ENCODE results near the gene USP49.
A peak's percentile ranks its signal among the peaks of the same experiment; 100 is the strongest.

USP49 gene

GRCh38 chr6:41931792-41932191, 36.6 kb upstream of the USP49 start:
- POLR2A ChIA-PET = no interaction called here
- peaks cover 4 to 28% (median 27%) of the 10 kb centered on the region in 4 experiments for H3K4me1 ChIP-seq (ENCODE audit: control extremely low read depth in 1 of 4, control insufficient read depth in 4 of 4, insufficient read depth in 4 of 4, low read length in 3 of 4)
- CTCF ChIA-PET = interaction anchor here (1.1 to 2.6 kb wide), 4 partner anchors 10 to 113 kb away, joined by 3 to 14 read pairs (median 4); partner anchors contain the start of genes BYSL and MED20
- no peaks in the 10 kb centered on the region for H3K27me3 ChIP-seq (replicated peaks in 2 of 5; ENCODE audit: control insufficient read depth in 4 of 5, insufficient read depth in 5 of 5, low read length in 4 of 5)
- DNase-seq = no peak
- 90% methylated on average over 2 of the region's 2 CpGs for WGBS (ENCODE audit: insufficient coverage)
- H3K27ac ChIP-seq (ENCODE audit: insufficient read depth in 1 of 2, low read depth in 1 of 2, low read length in 2 of 2, poor library complexity in 1 of 2, severe bottlenecking in 2 of 2) = no peak overlapping the region
- no peaks in the 10 kb centered on the region for H3K9me3 ChIP-seq (ENCODE audit: control extremely low read depth in 1 of 5, control insufficient read depth in 4 of 5, insufficient read depth in 2 of 5, low read depth in 1 of 5, low read length in 4 of 5)
- H3K36me3 ChIP-seq (ENCODE audit: control insufficient read depth in 4 of 4, insufficient read depth in 4 of 4, low read length in 3 of 4) = peaks cover 26 to 94% (median 70%) of the 10 kb centered on the region in 4 experiments
- no peak overlapping the region for H3K4me3 ChIP-seq (ENCODE audit: control insufficient read depth in 1 of 7, extremely low read depth in 1 of 7, insufficient read depth in 4 of 7, low read depth in 2 of 7, low read length in 6 of 7)

- DNase-seq = no peak
- H3K36me3 ChIP-seq (ENCODE audit: control insufficient read depth in 4 of 4, insufficient read depth in 4 of 4, low read length in 3 of 4) = peaks cover 27 to 85% (median 66%) of the 10 kb centered on the region in 4 experiments
- H3K27me3 ChIP-seq (replicated peaks in 2 of 5; ENCODE audit: control insufficient read depth in 4 of 5, insufficient read depth in 5 of 5, low read length in 4 of 5) = no peaks in the 10 kb centered on the region
- POLR2A ChIA-PET = no interaction called here
- H3K27ac ChIP-seq (ENCODE audit: insufficient read depth in 1 of 2, low read depth in 1 of 2, low read length in 2 of 2, poor library complexity in 1 of 2, severe bottlenecking in 2 of 2) = no peak overlapping the region
- peaks cover 0 to 9% (median 9%) of the 10 kb centered on the region in 4 experiments for H3K4me1 ChIP-seq (ENCODE audit: control extremely low read depth in 1 of 4, control insufficient read depth in 4 of 4, insufficient read depth in 4 of 4, low read length in 3 of 4)
- no peaks in the 10 kb centered on the region for H3K9me3 ChIP-seq (ENCODE audit: control extremely low read depth in 1 of 5, control insufficient read depth in 4 of 5, insufficient read depth in 2 of 5, low read depth in 1 of 5, low read length in 4 of 5)
- 91% methylated on average over 4 of the region's 6 CpGs for WGBS (ENCODE audit: insufficient coverage)
- H3K4me3 ChIP-seq (ENCODE audit: control insufficient read depth in 1 of 7, extremely low read depth in 1 of 7, insufficient read depth in 4 of 7, low read depth in 2 of 7, low read length in 6 of 7) = no peak overlapping the region
- CTCF ChIA-PET = interaction anchor here (0.9 to 10.9 kb wide), 7 partner anchors 7 to 115 kb away, joined by 3 to 119 read pairs (median 3); partner anchors contain the start of genes BYSL, CCND3 and MED20
Observed at GRCh38 chr6:41929924-41930323, 34.7 kb upstream of the USP49 start.

GRCh38 chr6:41927253-41927652, 32.1 kb upstream of the USP49 start:
- POLR2A ChIA-PET = no interaction called here
- WGBS (ENCODE audit: insufficient coverage) = 92% methylated on average over 6 of the region's 6 CpGs
- peaks cover 23 to 72% (median 53%) of the 10 kb centered on the region in 4 experiments for H3K36me3 ChIP-seq (ENCODE audit: control insufficient read depth in 4 of 4, insufficient read depth in 4 of 4, low read length in 3 of 4)

DNA sequence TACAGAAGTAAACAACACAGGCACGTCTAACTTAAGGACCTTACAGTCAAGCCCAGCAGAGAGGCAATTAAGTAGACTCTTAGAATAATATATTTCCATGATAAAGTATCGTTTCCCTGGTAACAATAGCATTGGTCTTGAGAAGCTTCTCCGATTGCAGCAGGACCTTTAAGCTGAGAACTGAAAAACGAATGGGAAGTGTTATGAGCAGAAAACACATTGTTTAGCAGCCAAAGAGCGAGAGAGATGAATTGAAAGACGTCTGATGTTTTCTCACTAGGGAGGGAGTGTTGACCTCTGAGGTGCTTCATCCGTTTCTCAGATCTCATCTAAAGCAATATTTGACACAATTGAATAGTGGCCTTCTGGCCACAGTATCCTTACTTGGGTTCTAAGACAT, 27.0 kb upstream of the USP49 start:
- Histone ChIP-seq H3K27me3 (replicated peaks in 2 of 5; ENCODE audit: control insufficient read depth in 4 of 5, insufficient read depth in 5 of 5, low read length in 4 of 5) (no peaks in the 10 kb centered on the region), H3K36me3 (ENCODE audit: control insufficient read depth in 4 of 4, insufficient read depth in 4 of 4, low read length in 3 of 4) (peaks cover 3 to 25% (median 9%) of the 10 kb centered on the region in 4 experiments), H3K27ac (ENCODE audit: insufficient read depth in 1 of 2, low read depth in 1 of 2, low read length in 2 of 2, poor library complexity in 1 of 2, severe bottlenecking in 2 of 2) (peak overlapping the region; percentile 96 to 97), H3K9me3 (ENCODE audit: control extremely low read depth in 1 of 5, control insufficient read depth in 4 of 5, insufficient read depth in 2 of 5, low read depth in 1 of 5, low read length in 4 of 5) (no peaks in the 10 kb centered on the region), H3K4me3 (ENCODE audit: control insufficient read depth in 1 of 7, extremely low read depth in 1 of 7, insufficient read depth in 4 of 7, low read depth in 2 of 7, low read length in 6 of 7) (peak overlapping the region in 6 of 7 experiments; percentile 87 to 100 (median 99)), H3K4me1 (ENCODE audit: control extremely low read depth in 1 of 4, control insufficient read depth in 4 of 4, insufficient read depth in 4 of 4, low read length in 3 of 4) (peaks cover 20 to 38% (median 27%) of the 10 kb centered on the region in 4 experiments)
- no peak for DNase-seq
- ChIA-PET POLR2A (interaction anchor here (0.6 to 1.9 kb wide), 4 partner anchors 11 to 166 kb away, joined by 3 to 4 read pairs (median 4); no protein-coding TSS in a partner anchor), CTCF (interaction anchor here (1.0 to 10.9 kb wide), 7 partner anchors 8 to 135 kb away, joined by 3 to 119 read pairs (median 4); partner anchors contain the start of genes CCND3, TAF8, TOMM6 and USP49)
- 21% methylated on average over 4 of the region's 7 CpGs for WGBS (ENCODE audit: insufficient coverage)

More at GRCh38 chr6:41927253-41927652, 32.1 kb upstream of the USP49 start:
- H3K4me3 ChIP-seq (ENCODE audit: control insufficient read depth in 1 of 7, extremely low read depth in 1 of 7, insufficient read depth in 4 of 7, low read depth in 2 of 7, low read length in 6 of 7) = no peak overlapping the region
- CTCF ChIA-PET = interaction anchor here (0.6 to 10.9 kb wide), 6 partner anchors 10 to 114 kb away, joined by 3 to 119 read pairs (median 3); partner anchors contain the start of gene CCND3
- H3K9me3 ChIP-seq (ENCODE audit: control extremely low read depth in 1 of 5, control insufficient read depth in 4 of 5, insufficient read depth in 2 of 5, low read depth in 1 of 5, low read length in 4 of 5) = no peaks in the 10 kb centered on the region
- DNase-seq = no peak
- H3K27me3 ChIP-seq (replicated peaks in 2 of 5; ENCODE audit: control insufficient read depth in 4 of 5, insufficient read depth in 5 of 5, low read length in 4 of 5) = no peaks in the 10 kb centered on the region
- H3K27ac ChIP-seq (ENCODE audit: insufficient read depth in 1 of 2, low read depth in 1 of 2, low read length in 2 of 2, poor library complexity in 1 of 2, severe bottlenecking in 2 of 2) = no peak overlapping the region
- peaks cover 6 to 15% (median 14%) of the 10 kb centered on the region in 4 experiments for H3K4me1 ChIP-seq (ENCODE audit: control extremely low read depth in 1 of 4, control insufficient read depth in 4 of 4, insufficient read depth in 4 of 4, low read length in 3 of 4)

GRCh38 chr6:41921712-41921998, 26.5 kb upstream of the USP49 start:
- no peaks in the 10 kb centered on the region for H3K9me3 ChIP-seq (ENCODE audit: control extremely low read depth in 1 of 5, control insufficient read depth in 4 of 5, insufficient read depth in 2 of 5, low read depth in 1 of 5, low read length in 4 of 5)
- H3K4me1 ChIP-seq (ENCODE audit: control extremely low read depth in 1 of 4, control insufficient read depth in 4 of 4, insufficient read depth in 4 of 4, low read length in 3 of 4) = peaks cover 20 to 38% (median 27%) of the 10 kb centered on the region in 4 experiments
- ChIA-PET POLR2A (interaction anchor here (0.6 to 1.9 kb wide), 5 partner anchors 11 to 165 kb away, joined by 3 to 4 read pairs (median 3); partner anchors contain the start of gene TOMM6), CTCF (interaction anchor here (0.5 to 10.9 kb wide), 13 partner anchors 9 to 303 kb away, joined by 3 to 119 read pairs (median 4); partner anchors contain the start of genes CCND3, TAF8 and TOMM6)
- peak overlapping the region; percentile 96 to 97 for H3K27ac ChIP-seq (ENCODE audit: insufficient read depth in 1 of 2, low read depth in 1 of 2, low read length in 2 of 2, poor library complexity in 1 of 2, severe bottlenecking in 2 of 2)
- WGBS (ENCODE audit: insufficient coverage) = 0% methylated on average over 16 of the region's 20 CpGs
- peak overlapping the region; percentile 87 to 100 (median 99) for H3K4me3 ChIP-seq (ENCODE audit: control insufficient read depth in 1 of 7, extremely low read depth in 1 of 7, insufficient read depth in 4 of 7, low read depth in 2 of 7, low read length in 6 of 7)
- peaks cover 3 to 24% (median 10%) of the 10 kb centered on the region in 4 experiments for H3K36me3 ChIP-seq (ENCODE audit: control insufficient read depth in 4 of 4, insufficient read depth in 4 of 4, low read length in 3 of 4)
- no peak for DNase-seq
- H3K27me3 ChIP-seq (replicated peaks in 2 of 5; ENCODE audit: control insufficient read depth in 4 of 5, insufficient read depth in 5 of 5, low read length in 4 of 5) = no peaks in the 10 kb centered on the region

DNA sequence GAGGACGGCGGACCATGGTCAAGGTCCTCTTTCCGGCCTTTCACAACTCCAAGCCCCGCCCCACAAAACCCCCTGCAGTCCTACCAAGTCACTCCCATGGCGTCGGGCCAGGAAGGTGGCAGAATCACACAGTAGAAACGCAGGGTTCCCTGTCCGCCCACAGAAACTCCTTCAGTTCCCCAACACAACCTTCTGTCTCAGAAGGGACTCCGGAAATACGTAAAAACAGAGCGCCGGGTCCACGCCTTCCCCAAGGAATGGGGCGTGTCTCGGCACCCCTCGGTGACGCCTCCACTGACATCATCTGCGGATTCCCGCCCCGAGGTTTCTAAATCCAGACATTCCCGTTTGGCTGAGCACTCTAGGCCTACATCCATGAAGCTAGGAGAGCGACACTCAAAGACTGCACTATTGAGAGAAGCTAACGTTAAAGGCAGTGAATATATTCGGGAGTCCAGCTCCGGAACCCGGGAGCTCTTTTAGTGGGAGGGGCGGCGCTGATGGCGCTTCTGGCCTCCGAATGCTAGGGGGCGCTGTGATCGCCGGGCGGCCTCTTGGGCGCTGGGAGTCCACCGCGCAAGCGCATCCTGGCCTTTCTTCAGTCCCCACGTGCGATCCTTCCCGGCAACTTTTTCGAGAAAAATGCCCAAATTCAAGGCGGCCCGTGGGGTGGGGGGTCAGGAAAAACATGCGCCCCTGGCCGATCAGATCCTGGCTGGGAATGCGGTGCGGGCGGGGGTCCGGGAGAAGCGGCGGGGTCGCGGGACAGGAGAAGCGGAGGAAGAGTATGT, 25.9 kb upstream of the USP49 start, which contains the start of the genes BYSL and MED20:
TSS of gene BYSL (plus strand) at position 579 of the 791 bp plus-strand sequence. CDS start at position 643, 64 bp downstream.
TSS of gene MED20 (minus strand) at position 219 of the 791 bp plus-strand sequence. CDS start at position 98, 121 bp downstream.
- ChIA-PET CTCF (interaction anchor here (0.5 to 10.9 kb wide), 18 partner anchors 9 to 1647 kb away, joined by 3 to 119 read pairs (median 4); partner anchors contain the start of genes CCND3, TAF8 and TOMM6), POLR2A (interaction anchor here (0.6 to 1.9 kb wide), 4 partner anchors 12 to 134 kb away, joined by 3 to 4 read pairs (median 4); partner anchors contain the start of gene TOMM6)
- H3K27me3 ChIP-seq (replicated peaks in 2 of 5; ENCODE audit: control insufficient read depth in 4 of 5, insufficient read depth in 5 of 5, low read length in 4 of 5) = no peaks in the 10 kb centered on the region
- H3K36me3 ChIP-seq (ENCODE audit: control insufficient read depth in 4 of 4, insufficient read depth in 4 of 4, low read length in 3 of 4) = peaks cover 3 to 26% (median 13%) of the 10 kb centered on the region in 4 experiments
- peak within 1 kb of the TSS; percentile 87 to 100 (median 99) for H3K4me3 ChIP-seq (ENCODE audit: control insufficient read depth in 1 of 7, extremely low read depth in 1 of 7, insufficient read depth in 4 of 7, low read depth in 2 of 7, low read length in 6 of 7)
- H3K4me1 ChIP-seq (ENCODE audit: control extremely low read depth in 1 of 4, control insufficient read depth in 4 of 4, insufficient read depth in 4 of 4, low read length in 3 of 4) = peaks cover 20 to 38% (median 27%) of the 10 kb centered on the region in 4 experiments
- H3K27ac ChIP-seq (ENCODE audit: insufficient read depth in 1 of 2, low read depth in 1 of 2, low read length in 2 of 2, poor library complexity in 1 of 2, severe bottlenecking in 2 of 2) = peak within 1 kb of the TSS; percentile 96 to 97
- 0% methylated on average over 48 of the region's 55 CpGs for WGBS (ENCODE audit: insufficient coverage)
- peak; percentile 97 to 98 (median 98) for DNase-seq
- no peaks in the 10 kb centered on the region for H3K9me3 ChIP-seq (ENCODE audit: control extremely low read depth in 1 of 5, control insufficient read depth in 4 of 5, insufficient read depth in 2 of 5, low read depth in 1 of 5, low read length in 4 of 5)

Measured in common myeloid progenitor, CD34-positive (primary cell).